Prostate gland (tissue), 2 donors: ENCODE results near the gene SH2B3.

Source experiments
- POLR2A ChIP-seq: fragments of 450-650 bp; IDR thresholded peaks from one replicate; pipeline ENCODE4 v1.6.1; 2016; ENCODE audit warnings: antibody characterized with exemption, mild to moderate bottlenecking
- TF ChIP-seq, protein P1 (sequence below), 4 experiments: fragments of 200-600 bp in 2 of 4; fragments of 450-650 bp in 2 of 4; sonication (generic) in 2 of 4; IDR thresholded peaks; 1 replicate in 3 of 4; 2 replicates in 1 of 4; pipeline ENCODE4 v1.5.1; 2016 to 2019; ENCODE audit warnings: antibody characterized with exemption in 4 of 4, mild to moderate bottlenecking in 2 of 4, moderate library complexity in 2 of 4

DNA sequence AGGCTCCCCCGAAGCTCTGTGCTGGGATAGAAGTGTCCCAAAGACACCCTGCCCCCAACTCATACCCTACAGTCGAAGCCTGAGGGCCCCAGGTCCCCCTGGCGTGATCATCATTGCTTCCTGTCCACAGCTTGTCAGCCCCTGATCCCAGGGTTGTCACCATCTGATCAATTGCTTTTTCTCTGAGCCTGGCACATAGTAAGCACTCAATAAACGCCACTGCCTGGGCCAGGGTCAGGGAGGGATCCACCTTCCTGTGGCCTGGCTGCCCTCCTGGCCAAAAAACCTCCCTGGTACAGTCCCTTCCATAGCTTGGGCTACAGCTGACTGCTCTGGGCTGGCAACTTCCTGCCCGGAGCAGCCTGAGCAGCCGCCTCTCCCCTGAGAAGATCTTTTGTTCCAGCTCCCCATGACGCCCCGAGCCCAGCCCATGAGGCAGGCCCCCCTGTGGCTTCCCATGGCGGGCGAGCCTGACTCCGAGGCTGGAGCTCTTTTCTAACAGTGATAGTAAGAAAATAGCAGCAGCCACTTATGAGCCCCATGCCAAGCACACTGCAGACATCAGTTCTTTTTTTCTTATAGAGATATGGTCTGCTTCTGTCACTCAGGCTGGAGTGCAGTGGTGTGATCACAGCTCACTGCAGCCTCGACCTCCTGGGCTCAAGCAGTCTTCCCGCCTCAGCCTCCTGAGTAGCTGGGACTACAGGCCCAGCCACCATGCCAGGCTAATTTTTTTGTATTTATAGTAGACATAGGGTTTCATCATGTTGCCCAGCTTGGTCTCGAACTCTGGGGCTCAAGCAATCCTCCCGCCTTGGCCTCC, 6.5 kb downstream of the SH2B3 start:
- TF ChIP-seq, protein P1, sequence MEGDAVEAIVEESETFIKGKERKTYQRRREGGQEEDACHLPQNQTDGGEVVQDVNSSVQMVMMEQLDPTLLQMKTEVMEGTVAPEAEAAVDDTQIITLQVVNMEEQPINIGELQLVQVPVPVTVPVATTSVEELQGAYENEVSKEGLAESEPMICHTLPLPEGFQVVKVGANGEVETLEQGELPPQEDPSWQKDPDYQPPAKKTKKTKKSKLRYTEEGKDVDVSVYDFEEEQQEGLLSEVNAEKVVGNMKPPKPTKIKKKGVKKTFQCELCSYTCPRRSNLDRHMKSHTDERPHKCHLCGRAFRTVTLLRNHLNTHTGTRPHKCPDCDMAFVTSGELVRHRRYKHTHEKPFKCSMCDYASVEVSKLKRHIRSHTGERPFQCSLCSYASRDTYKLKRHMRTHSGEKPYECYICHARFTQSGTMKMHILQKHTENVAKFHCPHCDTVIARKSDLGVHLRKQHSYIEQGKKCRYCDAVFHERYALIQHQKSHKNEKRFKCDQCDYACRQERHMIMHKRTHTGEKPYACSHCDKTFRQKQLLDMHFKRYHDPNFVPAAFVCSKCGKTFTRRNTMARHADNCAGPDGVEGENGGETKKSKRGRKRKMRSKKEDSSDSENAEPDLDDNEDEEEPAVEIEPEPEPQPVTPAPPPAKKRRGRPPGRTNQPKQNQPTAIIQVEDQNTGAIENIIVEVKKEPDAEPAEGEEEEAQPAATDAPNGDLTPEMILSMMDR (IDR thresholded peaks at IDR 0.05) = no peak
- no peak for TF ChIP-seq POLR2A
